ENCODE data around the gene NDP. TPM values are rescaled to one million over a fixed set of nuclear protein-coding genes. Genes with fewer than 3 reads are reported as not detected.

NDP gene
- total RNA-seq, 2 donors from 2014 or later, result not detected

DNA sequence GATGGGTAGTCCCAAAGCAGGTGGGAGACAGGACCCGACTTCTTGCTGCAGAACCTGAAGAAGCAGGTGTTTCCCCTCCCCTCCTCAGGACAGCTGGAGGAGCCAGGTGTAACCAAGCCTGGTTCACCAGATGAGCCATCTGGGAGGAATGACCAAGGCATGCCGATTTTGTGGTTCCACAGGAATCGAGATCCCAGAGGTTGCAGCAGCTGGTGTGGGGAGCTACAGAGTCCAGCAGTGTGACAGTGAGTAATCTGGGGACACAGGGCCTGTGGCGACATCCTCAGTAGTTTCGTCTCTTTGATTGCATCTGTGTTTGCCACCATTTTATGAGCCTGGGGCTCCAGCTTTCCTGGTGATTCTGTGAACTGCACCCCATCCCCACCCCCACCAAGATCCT is 2.6 kb upstream of the NDP start:
- Mint-ChIP-seq H3K27ac (no peak overlapping the region), H3K9me3 (no peaks in the 10 kb centered on the region), H3K36me3 (no peaks in the 10 kb centered on the region)
- ATAC-seq, result no peak
- DNase-seq (ENCODE audit: low spot score in 2 of 2), result no peak

DNA sequence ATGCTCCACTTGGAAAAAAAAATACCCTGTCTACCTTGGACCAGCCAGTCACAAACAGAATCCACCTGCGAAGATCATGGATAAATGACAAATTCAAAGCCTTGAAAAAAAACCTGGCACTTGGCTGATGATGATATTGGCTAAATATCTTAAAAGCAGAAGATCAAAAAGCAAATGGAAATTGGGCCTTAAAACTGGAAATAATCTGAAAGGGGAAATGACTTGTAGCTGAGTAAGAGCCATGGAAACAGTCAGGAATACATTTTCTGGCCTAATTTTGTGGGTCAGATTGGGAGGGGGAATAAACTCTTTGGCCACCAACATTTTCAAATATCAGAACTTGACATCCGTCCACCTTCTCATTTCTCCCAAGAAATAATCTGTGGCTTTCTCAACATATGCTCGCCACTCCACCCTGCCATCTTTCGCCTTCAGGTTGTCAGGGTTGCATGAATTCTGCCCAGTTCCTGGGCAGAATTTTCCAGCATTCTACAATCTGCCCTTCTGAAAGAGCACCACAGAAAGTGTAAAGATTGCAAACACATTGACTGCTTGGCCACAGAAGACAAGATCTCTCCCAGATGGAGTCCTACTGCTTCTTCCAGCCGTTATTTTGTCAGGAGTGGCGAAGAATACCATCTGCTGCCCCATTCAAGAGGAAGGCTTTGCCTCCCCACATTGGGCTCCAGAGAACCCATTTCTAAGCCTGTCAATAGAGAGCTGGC is 1.7 kb upstream of the NDP start:
- Mint-ChIP-seq H3K27ac (no peak overlapping the region), H3K9me3 (no peaks in the 10 kb centered on the region), H3K36me3 (no peaks in the 10 kb centered on the region)
- no peak for ATAC-seq
- no peak for DNase-seq (ENCODE audit: low spot score in 2 of 2)

DNA sequence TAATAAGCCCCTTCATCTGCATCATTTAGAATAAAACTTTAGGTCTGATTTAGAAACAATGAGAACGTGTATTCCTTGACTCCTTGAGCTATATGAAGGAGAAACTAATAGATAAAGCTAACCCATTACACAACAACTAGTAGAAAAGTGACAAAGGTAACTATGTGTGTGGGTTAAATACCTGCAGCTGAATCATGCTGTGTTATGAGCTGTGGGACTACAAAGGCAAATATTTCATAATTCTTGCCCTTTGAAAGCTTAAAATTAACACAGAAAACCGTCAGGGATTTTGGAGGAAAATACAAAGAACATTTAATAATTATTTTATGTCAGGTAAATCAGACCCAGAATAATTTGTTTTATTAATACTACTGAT is 898 bp upstream of the NDP start:
- DNase-seq (ENCODE audit: low spot score in 2 of 2), result no peak
- no peak for ATAC-seq
- no peaks in the 10 kb centered on the region for H3K9me3 Mint-ChIP-seq
- no peak overlapping the region for H3K27ac Mint-ChIP-seq
- H3K36me3 Mint-ChIP-seq, result no peaks in the 10 kb centered on the region

GRCh38 chrX:43971966-43972961 is 926 bp downstream of the NDP start:
- H3K36me3 Mint-ChIP-seq, result no peaks in the 10 kb centered on the region
- H3K27ac Mint-ChIP-seq, result no peak overlapping the region
- H3K9me3 Mint-ChIP-seq, result no peaks in the 10 kb centered on the region
- DNase-seq (ENCODE audit: low spot score in 2 of 2), result no peak
- no peak for ATAC-seq

DNA sequence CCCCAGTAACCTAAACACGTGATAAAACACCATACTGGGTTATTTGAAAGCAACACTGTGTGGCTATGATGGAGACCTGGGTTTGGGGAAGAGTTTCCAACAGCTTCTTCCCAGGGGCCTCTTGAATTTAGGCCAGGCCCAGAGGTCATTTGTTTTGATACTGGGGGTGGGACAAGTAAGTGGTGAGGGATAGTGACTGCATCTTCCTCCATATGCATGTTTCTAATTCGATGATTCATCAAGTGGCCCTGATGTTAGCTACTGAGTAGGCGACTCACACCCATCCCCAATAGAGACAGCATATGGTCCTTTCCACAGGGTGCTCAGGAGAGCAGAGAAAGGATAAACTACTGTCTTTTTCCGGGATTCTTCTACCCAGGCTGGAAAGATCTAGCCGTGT is 2.7 kb downstream of the NDP start:
- Mint-ChIP-seq H3K36me3 (no peaks in the 10 kb centered on the region), H3K27ac (no peak overlapping the region), H3K9me3 (no peaks in the 10 kb centered on the region)
- peak in 1 of 2 donors; percentile 33 for ATAC-seq
- no peak for DNase-seq (ENCODE audit: low spot score in 2 of 2)

GRCh38 chrX:43969504-43970501 is 3.4 kb downstream of the NDP start:
- ATAC-seq (no peak), DNase-seq (ENCODE audit: low spot score in 2 of 2) (no peak)
- Mint-ChIP-seq H3K9me3 (no peaks in the 10 kb centered on the region), H3K36me3 (no peaks in the 10 kb centered on the region), H3K27ac (no peak overlapping the region)

- no peak for ATAC-seq
- Mint-ChIP-seq H3K27ac (no peak overlapping the region), H3K36me3 (no peaks in the 10 kb centered on the region), H3K9me3 (no peaks in the 10 kb centered on the region)
- DNase-seq (ENCODE audit: low spot score in 2 of 2), result no peak
Measured at GRCh38 chrX:43968359-43968781, 4.8 kb downstream of the NDP start.

GRCh38 chrX:43964936-43965335 is 8.3 kb downstream of the NDP start:
- H3K36me3 Mint-ChIP-seq, result peaks cover 0 to 4% of the 10 kb centered on the region in 2 donors
- no peak for ATAC-seq
- peaks cover 3 to 4% of the 10 kb centered on the region in 2 donors for H3K9me3 Mint-ChIP-seq
- H3K27ac Mint-ChIP-seq, result no peak overlapping the region
- DNase-seq (ENCODE audit: low spot score in 2 of 2), result no peak

DNA sequence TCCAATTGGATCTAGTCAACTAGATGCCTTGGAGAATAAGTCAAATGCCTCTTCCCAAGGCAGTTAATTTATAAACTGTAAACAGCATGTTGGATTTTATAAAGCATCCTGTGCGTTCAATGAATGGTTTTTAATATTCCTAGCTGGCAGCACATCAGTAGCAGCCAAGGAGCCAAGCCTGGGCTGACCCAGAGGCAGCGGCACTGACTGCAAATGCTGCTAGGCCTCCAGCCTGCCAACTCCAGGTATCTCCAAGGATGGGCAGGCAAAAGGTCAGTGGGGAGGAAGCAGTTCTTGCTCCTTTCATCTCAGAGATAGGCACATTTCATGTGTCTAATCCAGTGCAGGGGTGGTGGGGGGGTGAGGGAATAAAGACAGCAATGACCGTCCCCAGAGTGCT is 9.5 kb downstream of the NDP start:
- Mint-ChIP-seq H3K27ac (no peak overlapping the region), H3K36me3 (peaks cover 0 to 4% of the 10 kb centered on the region in 2 donors), H3K9me3 (peaks cover 3 to 4% of the 10 kb centered on the region in 2 donors)
- DNase-seq (ENCODE audit: low spot score in 2 of 2) (no peak), ATAC-seq (no peak)

DNA sequence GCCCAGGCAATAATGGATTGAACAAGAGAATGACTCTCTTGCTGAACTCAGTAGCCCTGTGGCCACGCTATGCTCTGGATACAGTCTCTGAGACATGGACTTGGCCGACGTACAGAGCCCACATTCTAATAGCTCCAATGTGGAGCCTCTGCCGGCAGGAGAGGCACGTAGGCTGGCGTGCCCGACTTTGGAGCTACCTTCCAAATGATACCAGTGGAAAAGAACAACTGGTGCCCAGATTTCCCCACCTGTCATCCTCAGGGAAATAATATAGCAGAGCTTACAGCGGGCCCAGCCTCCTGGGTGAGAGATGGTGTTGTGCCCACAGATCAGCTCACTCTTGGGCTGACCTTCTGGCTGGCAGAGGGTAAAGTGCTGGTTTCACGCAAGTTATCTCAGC is 10.6 kb downstream of the NDP start:
- no peak for DNase-seq (ENCODE audit: low spot score in 2 of 2)
- Mint-ChIP-seq H3K9me3 (peaks cover 3 to 4% of the 10 kb centered on the region in 2 donors), H3K27ac (no peak overlapping the region), H3K36me3 (peaks cover 0 to 4% of the 10 kb centered on the region in 2 donors)
- ATAC-seq, result no peak

DNA sequence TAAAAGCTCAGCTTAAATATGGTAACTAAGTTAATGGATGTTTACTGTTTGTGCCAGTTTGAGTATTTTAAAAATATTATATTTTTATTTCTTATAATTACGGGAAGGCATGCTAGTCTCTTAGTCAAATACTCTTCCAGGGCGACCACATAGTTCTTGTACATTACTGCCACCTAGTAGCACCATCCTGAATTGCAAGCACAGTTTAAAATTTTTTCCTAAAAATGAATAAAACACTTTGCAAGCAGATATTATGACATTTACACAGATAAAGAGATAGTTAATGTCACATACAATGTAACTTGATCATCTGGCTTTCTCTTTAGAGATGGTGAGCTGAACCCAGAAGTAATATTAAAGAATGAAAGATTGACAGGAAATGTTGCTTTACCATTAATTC is 11.5 kb downstream of the NDP start:
- ATAC-seq (no peak), DNase-seq (ENCODE audit: low spot score in 2 of 2) (no peak)
- peaks cover 3 to 4% of the 10 kb centered on the region in 2 donors for H3K9me3 Mint-ChIP-seq
- no peak overlapping the region for H3K27ac Mint-ChIP-seq
- peaks cover 0 to 4% of the 10 kb centered on the region in 2 donors for H3K36me3 Mint-ChIP-seq

DNA sequence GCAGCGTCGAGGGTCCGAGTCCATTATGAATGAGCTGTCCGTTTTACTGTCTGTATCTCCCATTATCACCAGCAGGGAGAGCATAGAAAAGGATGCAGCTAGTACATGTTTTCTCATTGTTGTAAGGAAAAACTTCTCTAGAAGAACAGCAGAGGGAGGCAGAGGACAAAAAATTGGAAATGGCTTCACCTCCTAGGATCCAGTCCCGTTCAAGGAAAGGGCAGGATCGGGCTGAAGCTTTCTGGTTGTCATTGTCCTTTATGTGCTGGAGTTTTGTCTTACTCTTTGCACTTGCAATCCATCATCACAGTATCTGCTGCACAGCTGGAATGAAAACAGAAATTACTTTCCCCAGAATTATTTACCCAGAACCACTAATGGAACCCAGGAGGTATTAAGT is 14.7 kb downstream of the NDP start:
- Mint-ChIP-seq H3K36me3 (peaks cover 0 to 4% of the 10 kb centered on the region in 2 donors), H3K9me3 (peaks cover 3 to 4% of the 10 kb centered on the region in 2 donors), H3K27ac (no peak overlapping the region)
- DNase-seq (ENCODE audit: low spot score in 2 of 2), result no peak
- peak; percentile 55 to 70 for ATAC-seq

GRCh38 chrX:43956034-43956433 is 17.2 kb downstream of the NDP start:
- no peak for DNase-seq (ENCODE audit: low spot score in 2 of 2)
- H3K36me3 Mint-ChIP-seq, result no peaks in the 10 kb centered on the region
- no peak for ATAC-seq
- H3K27ac Mint-ChIP-seq, result no peak overlapping the region
- no peaks in the 10 kb centered on the region for H3K9me3 Mint-ChIP-seq

GRCh38 chrX:43953218-43953617 is 20.0 kb downstream of the NDP start:
- Mint-ChIP-seq H3K27ac (no peak overlapping the region), H3K36me3 (no peaks in the 10 kb centered on the region), H3K9me3 (no peaks in the 10 kb centered on the region)
- DNase-seq (ENCODE audit: low spot score in 2 of 2), result no peak
- ATAC-seq, result no peak

DNA sequence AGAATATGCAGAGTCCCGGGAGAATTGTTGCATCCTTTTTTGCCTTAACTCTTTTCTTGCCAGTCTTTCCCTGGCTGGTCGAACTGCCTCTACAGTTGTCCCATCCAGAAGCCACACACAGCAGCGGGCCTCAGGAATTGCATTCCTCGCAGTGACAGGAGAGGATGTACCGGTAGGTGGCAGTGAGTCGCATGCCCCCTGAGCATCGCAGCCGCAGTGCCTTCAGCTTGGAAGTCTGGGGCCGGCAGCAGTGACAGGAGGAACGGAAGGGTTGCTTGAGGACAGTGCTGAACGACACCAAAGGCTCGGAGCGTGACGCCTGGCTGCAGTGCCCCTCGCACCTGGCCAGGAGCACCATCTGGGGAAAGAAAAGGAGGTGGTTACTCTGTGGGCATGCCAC is 23.5 kb downstream of the NDP start:
- no peaks in the 10 kb centered on the region for H3K36me3 Mint-ChIP-seq
- no peaks in the 10 kb centered on the region for H3K9me3 Mint-ChIP-seq
- ATAC-seq, result peak; percentile 43 to 46
- H3K27ac Mint-ChIP-seq, result no peak overlapping the region
- no peak for DNase-seq (ENCODE audit: low spot score in 2 of 2)

DNA sequence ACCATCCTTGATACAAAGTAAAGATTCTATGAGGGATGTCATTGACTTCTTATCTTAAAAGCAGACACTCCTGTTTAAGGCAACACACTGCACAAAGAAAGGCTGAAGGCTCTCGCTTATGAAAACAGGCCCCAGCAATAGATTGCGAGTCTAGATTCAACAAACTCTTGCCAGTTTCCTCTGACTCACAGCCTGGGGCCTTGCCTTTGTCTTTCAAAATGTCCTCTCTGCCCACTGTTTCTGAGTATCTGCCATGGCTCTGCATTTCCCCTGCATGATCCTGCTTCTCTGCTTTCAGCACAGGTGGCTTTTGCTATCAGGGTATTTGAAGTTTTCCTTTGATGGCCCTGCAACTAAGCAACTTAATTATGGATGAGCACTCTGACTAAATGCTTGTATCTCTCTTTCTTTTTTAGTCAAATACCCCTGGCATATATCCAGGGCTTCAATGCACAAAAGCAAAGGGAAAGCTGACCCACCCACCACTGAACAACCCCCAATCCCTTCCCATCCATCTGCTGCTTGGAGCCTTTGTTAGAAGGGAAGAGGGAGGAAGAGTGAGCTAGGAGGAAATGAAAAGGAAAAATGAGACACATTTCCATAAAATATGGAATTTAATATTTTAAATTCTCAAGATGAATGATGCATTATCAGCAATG is 32.2 kb downstream of the NDP start:
- no peak for DNase-seq (ENCODE audit: low spot score in 2 of 2)
- no peaks in the 10 kb centered on the region for H3K36me3 Mint-ChIP-seq
- no peak overlapping the region for H3K27ac Mint-ChIP-seq
- no peaks in the 10 kb centered on the region for H3K9me3 Mint-ChIP-seq
- peak in 1 of 2 donors; percentile 48 for ATAC-seq
